ENCODE results near the gene PTPRN2.

- no peak for TF ChIP-seq CTCF (IDR thresholded peaks at IDR 0.05)
- no peak for TF ChIP-seq POLR2A (IDR thresholded peaks at IDR 0.05)
These were observed 451.7 kb downstream of the PTPRN2 start for GRCh38 chr7:158135931-158136330.
